GM18907 (cell line): ENCODE data around the gene B3GALT4.

Source experiments
- ATAC-seq: cut with Tn5 transposase; IDR thresholded peaks from one replicate; pipeline ENCODE4 v1.9.1; 2021; ENCODE audit warnings: mild to moderate bottlenecking, moderate library complexity; ENCODE audit not compliant: unreplicated experiment

The B3GALT4 gene

DNA sequence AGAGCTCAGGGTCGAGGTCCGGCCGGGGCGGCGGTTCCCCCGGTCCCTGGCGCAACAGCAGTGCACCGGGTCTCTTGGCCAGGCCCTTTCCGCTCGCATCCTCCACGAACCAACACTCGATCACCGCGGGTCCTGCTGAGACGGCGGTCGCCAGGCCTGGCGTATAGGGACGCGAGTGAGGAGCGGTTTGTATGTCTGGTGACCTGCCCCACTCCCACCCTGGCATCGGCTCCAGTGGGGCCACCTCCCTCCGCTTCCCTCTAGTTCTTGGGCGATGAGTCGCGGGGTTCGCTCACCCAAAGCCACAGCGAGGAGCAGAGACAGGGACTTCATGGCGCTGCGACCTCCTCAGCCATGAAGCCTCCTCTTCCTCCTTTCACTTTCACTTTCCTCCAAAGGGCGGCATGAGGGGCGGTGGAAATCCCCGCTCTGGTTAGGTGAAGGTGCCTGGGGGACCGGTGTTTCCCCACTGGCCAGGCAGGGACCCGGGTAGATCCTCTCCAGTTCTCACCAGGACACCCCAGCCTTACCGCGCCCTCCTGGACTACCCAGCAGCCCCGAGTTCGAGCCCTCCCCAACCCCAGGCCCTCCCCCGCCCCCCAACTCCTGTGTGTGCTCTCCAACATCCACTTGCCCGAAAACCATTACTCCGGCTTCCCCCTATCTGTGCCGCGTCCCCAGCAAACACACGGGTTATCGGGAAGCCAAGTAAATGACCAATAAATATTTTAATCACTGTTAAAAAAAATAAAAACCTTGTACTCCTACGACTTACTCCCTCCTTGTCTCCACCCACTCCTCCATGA is 37.0 kb downstream of the B3GALT4 start, which contains the start of gene TAPBP:
Gene TAPBP, minus strand, starts transcription at position 370 of the 806 bp plus-strand sequence. Its CDS starts 37 bp downstream, at position 333.
- ATAC-seq, result peak; percentile 41

DNA sequence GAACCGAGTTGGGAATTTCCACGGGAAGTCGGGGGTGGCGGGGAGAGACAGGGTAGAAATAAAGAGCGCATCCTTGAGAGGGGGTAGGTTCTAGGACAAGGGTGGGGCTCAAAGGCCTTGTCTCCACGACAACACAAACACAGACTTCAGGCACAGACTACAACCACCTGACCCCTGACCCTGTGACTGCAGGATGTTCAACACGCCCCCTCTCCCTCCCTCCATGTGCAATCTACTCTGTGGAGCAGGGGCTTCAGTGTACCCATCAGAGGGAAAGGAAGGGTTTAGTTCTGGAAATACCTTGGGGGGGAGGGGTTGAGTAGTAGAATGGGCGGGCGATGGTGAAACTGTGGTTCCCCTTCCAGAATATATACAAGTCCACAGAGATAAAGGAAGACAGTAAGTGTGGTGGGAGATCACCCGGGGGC is 37.6 kb downstream of the B3GALT4 start:
- no peak for ATAC-seq

GRCh38 chr6:33314943-33315792 is 38.2 kb downstream of the B3GALT4 start:
- ATAC-seq, result no peak

- ATAC-seq, result no peak
Observed at GRCh38 chr6:33315793-33316602, 39.1 kb downstream of the B3GALT4 start.

GRCh38 chr6:33316603-33317418 is 39.9 kb downstream of the B3GALT4 start:
- ATAC-seq, result no peak

DNA sequence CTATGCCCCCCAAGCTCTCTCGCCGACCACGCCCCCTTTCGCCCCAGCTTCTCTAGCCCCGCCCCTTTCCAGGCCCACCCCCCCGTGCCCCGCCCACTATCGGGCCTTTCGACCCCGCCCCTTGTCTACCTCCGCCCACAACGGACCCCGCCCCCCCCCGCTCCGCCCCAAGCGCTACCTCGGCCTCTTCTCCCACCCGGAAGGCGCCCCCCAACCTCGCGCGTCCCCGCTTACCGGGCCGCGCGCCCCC is 40.4 kb downstream of the B3GALT4 start:
- ATAC-seq, result no peak

DNA sequence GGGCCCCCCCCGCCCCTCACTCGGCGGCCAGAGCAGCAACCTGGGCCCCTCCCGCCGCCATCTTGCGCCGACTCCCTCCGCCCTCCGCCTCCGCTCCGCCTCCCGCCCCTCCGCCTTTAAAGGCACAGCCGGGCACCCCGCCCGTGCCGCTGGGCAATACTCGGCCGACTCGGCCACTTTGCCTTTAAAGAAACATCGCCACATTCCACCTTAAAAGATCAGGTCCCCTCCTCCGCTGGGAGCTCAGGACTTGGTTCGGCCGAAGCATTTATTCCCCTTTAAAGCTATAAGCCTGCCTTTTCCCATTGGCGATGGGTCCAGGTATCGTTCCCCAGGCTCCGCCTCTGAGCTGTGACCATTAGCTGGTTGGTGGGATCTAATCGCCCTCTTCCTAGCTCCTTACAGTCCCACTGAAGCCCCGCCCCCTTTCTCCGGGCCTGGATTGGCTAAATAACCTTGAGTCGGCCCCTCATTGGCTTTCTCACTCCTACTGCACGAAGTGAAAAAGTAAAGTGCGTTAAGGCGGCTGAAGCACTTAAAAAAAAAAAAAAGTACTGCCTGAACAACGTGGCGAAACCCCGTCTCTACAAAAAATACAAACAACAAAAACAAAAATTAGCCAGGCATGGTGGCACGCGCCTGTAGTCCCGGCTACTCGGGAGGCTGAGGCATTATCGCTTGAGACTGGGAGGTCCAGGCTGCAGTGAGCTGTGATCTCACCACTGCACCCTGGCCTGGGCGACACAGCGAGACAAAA is 40.9 kb downstream of the B3GALT4 start, which contains the start of gene ZBTB22:
Gene ZBTB22, minus strand, starts transcription at position 76 of the 757 bp plus-strand sequence. CDS start 828 bp downstream, outside the sequence.
- ATAC-seq, result peak; percentile 47

DNA sequence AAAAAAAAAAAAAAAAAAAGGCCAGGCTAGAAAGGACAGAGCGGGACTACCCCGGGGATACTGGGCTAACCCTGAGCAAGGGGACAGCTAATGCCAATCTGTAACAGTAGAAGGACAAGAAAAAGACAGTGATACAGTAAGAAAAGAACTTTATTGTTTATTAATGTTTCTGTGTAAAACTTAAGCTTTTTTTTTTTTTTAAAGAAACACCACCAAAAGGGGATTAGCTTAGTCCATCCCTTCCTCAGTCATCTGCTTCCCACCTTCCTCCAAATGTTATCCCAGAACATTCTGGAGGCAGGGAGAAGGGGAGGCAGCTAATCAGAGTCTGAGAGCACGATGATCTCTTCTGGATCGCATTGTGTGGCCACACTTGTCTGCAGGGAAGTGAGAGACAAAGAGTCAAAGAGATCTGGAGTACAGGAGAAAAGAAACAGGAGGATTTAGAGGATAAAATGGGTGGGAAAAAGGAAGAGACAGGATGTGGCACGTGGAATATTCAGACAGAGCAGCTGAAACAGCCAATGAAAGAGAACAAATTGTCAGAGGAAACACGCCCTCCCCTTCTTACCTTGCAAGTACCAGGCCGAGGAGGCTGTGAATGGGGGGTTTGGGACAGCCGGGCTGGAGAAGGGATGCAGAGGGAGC is 41.6 kb downstream of the B3GALT4 start:
- no peak for ATAC-seq

GRCh38 chr6:33319939-33320314 is 43.0 kb downstream of the B3GALT4 start:
- no peak for ATAC-seq

DNA sequence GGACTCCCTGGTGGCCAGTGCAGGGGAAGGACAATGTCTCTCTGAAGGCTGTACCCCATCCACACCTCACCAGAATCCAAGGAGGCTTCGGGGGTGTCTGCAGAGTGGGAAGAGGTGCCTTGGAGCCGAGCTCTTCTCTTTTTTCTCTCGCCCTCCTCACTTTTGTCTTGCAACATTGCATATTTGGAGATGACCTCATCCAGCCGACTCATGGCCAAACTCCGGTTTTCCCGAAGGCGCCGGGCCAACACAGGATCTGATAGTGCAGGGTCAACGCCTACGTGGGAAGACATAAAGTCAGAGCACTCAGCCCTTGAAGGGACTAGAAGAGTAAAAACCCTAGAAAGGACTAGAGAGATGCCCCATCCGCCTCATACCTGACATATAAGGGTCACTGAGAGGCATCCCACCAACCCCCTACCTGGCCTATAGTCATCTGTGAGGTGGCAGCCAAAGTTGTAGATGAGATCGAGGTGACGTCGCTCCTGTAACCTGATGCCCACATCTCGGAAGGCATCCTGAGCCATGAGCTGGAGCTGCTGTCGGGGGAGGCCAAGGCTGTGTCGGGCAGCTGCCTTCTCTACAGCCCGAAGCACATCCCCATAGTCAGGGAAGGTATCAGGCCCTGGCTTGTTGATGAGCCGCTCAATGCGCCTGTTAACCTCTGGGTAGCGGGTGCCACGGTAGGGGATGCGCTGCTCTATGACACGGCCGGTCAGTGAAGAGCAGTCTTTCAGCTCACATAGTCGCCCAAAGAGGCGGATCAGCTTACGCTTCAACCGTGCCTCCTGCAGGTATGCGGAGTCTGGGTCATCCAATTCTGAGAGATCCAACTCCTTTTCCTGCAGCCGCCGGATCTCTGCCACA is 43.6 kb downstream of the B3GALT4 start:
- ATAC-seq, result no peak

DNA sequence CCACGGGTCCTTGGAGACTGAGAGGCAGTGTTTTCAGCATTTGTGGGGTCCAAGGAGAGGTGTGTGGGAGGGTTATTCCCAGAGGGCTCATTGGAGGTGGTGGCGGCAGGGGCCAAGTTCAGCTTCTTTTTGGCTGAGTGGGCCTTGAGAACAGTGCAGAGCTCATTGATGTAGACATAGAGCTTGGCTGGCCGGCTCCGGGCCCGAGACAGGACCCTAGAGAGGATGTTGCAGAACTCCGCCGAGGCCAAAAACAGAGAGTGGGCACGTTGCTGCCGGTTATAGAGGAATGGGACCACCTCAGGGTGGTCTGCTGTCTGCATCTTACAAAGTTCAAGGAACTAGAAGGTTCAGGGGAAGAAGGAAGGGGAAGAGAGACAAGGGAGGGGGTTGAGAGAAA is 44.3 kb downstream of the B3GALT4 start:
- ATAC-seq, result no peak

DNA sequence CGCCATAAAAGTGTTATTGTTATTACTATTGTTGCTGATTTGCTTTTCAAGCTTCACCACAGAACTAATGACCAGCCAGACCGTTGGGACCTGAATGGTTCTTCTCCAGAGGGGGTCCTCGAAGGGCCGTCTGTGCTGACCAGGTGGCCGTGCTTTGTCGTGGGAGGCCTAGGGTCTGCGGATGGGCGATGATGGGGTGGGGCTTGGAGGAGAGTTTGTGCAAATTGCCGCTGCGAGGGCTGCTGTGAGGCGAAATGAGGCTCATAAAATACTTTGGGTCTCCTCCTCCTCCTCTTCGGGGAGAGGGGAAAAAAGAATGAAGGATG is 46.7 kb downstream of the B3GALT4 start:
- ATAC-seq, result peak; percentile 14

- no peak for ATAC-seq
Observed at GRCh38 chr6:33324125-33324524, 47.2 kb downstream of the B3GALT4 start.
